SU-DHL-6 (cell line): ENCODE measurements around the gene PRCD.

Experiments
- EZH2phosphoT487 ChIP-seq: fragments of 200-600 bp; sonication (generic), shearing (Covaris generic); conservative IDR thresholded peaks from 2 replicates; pipeline ENCODE4 v1.6.1; 2018; ENCODE audit warnings: mild to moderate bottlenecking, antibody characterized with exemption, low read length, moderate library complexity, mixed read lengths
- TF ChIP-seq, protein P1 (sequence below): fragments of 200-600 bp; sonication (generic); IDR thresholded peaks from one replicate; pipeline ENCODE4 v1.5.1; 2017; ENCODE audit warnings: antibody characterized with exemption, mild to moderate bottlenecking, low read length, moderate library complexity; ENCODE audit not compliant: insufficient read depth, poor library complexity, severe bottlenecking

GRCh38 chr17:76542566-76542971, 2.7 kb downstream of the PRCD start:
- TF ChIP-seq, protein P1, sequence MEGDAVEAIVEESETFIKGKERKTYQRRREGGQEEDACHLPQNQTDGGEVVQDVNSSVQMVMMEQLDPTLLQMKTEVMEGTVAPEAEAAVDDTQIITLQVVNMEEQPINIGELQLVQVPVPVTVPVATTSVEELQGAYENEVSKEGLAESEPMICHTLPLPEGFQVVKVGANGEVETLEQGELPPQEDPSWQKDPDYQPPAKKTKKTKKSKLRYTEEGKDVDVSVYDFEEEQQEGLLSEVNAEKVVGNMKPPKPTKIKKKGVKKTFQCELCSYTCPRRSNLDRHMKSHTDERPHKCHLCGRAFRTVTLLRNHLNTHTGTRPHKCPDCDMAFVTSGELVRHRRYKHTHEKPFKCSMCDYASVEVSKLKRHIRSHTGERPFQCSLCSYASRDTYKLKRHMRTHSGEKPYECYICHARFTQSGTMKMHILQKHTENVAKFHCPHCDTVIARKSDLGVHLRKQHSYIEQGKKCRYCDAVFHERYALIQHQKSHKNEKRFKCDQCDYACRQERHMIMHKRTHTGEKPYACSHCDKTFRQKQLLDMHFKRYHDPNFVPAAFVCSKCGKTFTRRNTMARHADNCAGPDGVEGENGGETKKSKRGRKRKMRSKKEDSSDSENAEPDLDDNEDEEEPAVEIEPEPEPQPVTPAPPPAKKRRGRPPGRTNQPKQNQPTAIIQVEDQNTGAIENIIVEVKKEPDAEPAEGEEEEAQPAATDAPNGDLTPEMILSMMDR, result no peak
- TF ChIP-seq EZH2phosphoT487, result no peak
